ENCODE measurements around the gene MLYCD.

MLYCD gene

GRCh38 chr16:83891742-83892141 is 7.2 kb upstream of the MLYCD start:
- DNase-seq (ENCODE audit: low read depth): no peak
- H3K4me3 ChIP-seq (ENCODE audit: control insufficient read depth, low read depth, low read length): no peak overlapping the region
- no peak for TF ChIP-seq CTCF (conservative IDR thresholded peaks at IDR 0.05; ENCODE audit: control insufficient read depth, insufficient read depth, low read depth, low read length)

GRCh38 chr16:83895243-83895642 is 3.7 kb upstream of the MLYCD start:
- DNase-seq (ENCODE audit: low read depth): no peak
- no peak for TF ChIP-seq CTCF (conservative IDR thresholded peaks at IDR 0.05; ENCODE audit: control insufficient read depth, insufficient read depth, low read depth, low read length)
- no peak overlapping the region for H3K4me3 ChIP-seq (ENCODE audit: control insufficient read depth, low read depth, low read length)

GRCh38 chr16:83895942-83896341 is 3.0 kb upstream of the MLYCD start:
- DNase-seq (ENCODE audit: low read depth): no peak

GRCh38 chr16:83899272-83899897 is 470 bp downstream of the MLYCD start:
- DNase-seq (ENCODE audit: low read depth): peak; percentile 52
- peak overlapping the region; percentile 39 for H3K4me3 ChIP-seq (ENCODE audit: control insufficient read depth, low read depth, low read length)
- no peak for TF ChIP-seq CTCF (conservative IDR thresholded peaks at IDR 0.05; ENCODE audit: control insufficient read depth, insufficient read depth, low read depth, low read length)

More at GRCh38 chr16:83895942-83896341, 3.0 kb upstream of the MLYCD start:
- no peak overlapping the region for H3K4me3 ChIP-seq (ENCODE audit: control insufficient read depth, low read depth, low read length)
- no peak for TF ChIP-seq CTCF (conservative IDR thresholded peaks at IDR 0.05; ENCODE audit: control insufficient read depth, insufficient read depth, low read depth, low read length)

GRCh38 chr16:83899978-83900377 is 1.1 kb downstream of the MLYCD start:
- no peak for DNase-seq (ENCODE audit: low read depth)
- TF ChIP-seq CTCF (conservative IDR thresholded peaks at IDR 0.05; ENCODE audit: control insufficient read depth, insufficient read depth, low read depth, low read length): no peak
- peak overlapping the region; percentile 39 for H3K4me3 ChIP-seq (ENCODE audit: control insufficient read depth, low read depth, low read length)

GRCh38 chr16:83900571-83900970 is 1.7 kb downstream of the MLYCD start:
- no peak for DNase-seq (ENCODE audit: low read depth)
- TF ChIP-seq CTCF (conservative IDR thresholded peaks at IDR 0.05; ENCODE audit: control insufficient read depth, insufficient read depth, low read depth, low read length): no peak
- H3K4me3 ChIP-seq (ENCODE audit: control insufficient read depth, low read depth, low read length): no peak overlapping the region

- H3K4me3 ChIP-seq (ENCODE audit: control insufficient read depth, low read depth, low read length): no peak overlapping the region
- TF ChIP-seq CTCF (conservative IDR thresholded peaks at IDR 0.05; ENCODE audit: control insufficient read depth, insufficient read depth, low read depth, low read length): no peak
- peak; percentile 17 for DNase-seq (ENCODE audit: low read depth)
Observed at GRCh38 chr16:83901101-83901500, 2.2 kb downstream of the MLYCD start.

Data from fibroblast of mammary gland (primary cell).